ENCODE data around the gene TTC23. TPM values are rescaled to one million over a fixed set of nuclear protein-coding genes. Genes with fewer than 3 reads are reported as not detected.

Gene TTC23
- 10 to 100 TPM; 28.2 to 33.6 TPM for total RNA-seq
- 10 to 100 TPM in 1 of 2 donors, 1 to 10 TPM in 1; 8.3 to 12.3 TPM for polyA plus RNA-seq
- long read RNA-seq, donor 1, partial matches to known transcripts = 8 of 30 reads
- long read RNA-seq, donor 1, other reads (novel, unspliced or antisense) = 22 of 30 reads
- long read RNA-seq, donor 2, partial matches to known transcripts = 5 of 19 reads
- long read RNA-seq, donor 2, other reads (novel, unspliced or antisense) = 14 of 19 reads

GRCh38 chr15:99249270-99249841 lies at the start of gene TTC23:
Gene TTC23 (minus strand): TSS chr15:99249581. CDS start chr15:99228712, 20,869 bp downstream.
- intact Hi-C loops (cut with DNase I) = no loop called here
- no peaks in the 10 kb centered on the region for H3K36me3 ChIP-seq (ENCODE audit: control insufficient read depth in 1 of 2, insufficient read depth in 2 of 2, low read length in 1 of 2)
- H3K27me3 ChIP-seq (ENCODE audit: control insufficient read depth in 1 of 2, insufficient read depth in 2 of 2, low read length in 1 of 2) = no peaks in the 10 kb centered on the region
- 1 to 2% methylated on average over 14 of the region's 14 CpGs for WGBS, 2 donors
- DNase-seq = no peak
- peak within 1 kb of the TSS; percentile 14 to 88 for H3K27ac ChIP-seq (ENCODE audit: low read depth in 1 of 2, low read length in 2 of 2)
- peak; percentile 80 for ATAC-seq (ENCODE audit: low FRiP score)
- H3K4me3 ChIP-seq (ENCODE audit: low read length in 2 of 2) = peak within 1 kb of the TSS; percentile 99
- peaks cover 0 to 1% of the 10 kb centered on the region in 2 donors for H3K4me1 ChIP-seq (ENCODE audit: control insufficient read depth in 1 of 2, insufficient read depth in 2 of 2, low read length in 2 of 2)
- H3K9me3 ChIP-seq (ENCODE audit: control insufficient read depth, low read length) = no peaks in the 10 kb centered on the region

GRCh38 chr15:99296386-99296785 lies 47.0 kb upstream of the TTC23 start:
- no peak for DNase-seq
- Histone ChIP-seq H3K4me1 (ENCODE audit: control insufficient read depth in 1 of 2, insufficient read depth in 2 of 2, low read length in 2 of 2) (no peaks in the 10 kb centered on the region), H3K9me3 (ENCODE audit: control insufficient read depth, low read length) (no peaks in the 10 kb centered on the region), H3K36me3 (ENCODE audit: control insufficient read depth in 1 of 2, insufficient read depth in 2 of 2, low read length in 1 of 2) (no peaks in the 10 kb centered on the region), H3K27me3 (ENCODE audit: control insufficient read depth in 1 of 2, insufficient read depth in 2 of 2, low read length in 1 of 2) (no peaks in the 10 kb centered on the region), H3K27ac (ENCODE audit: low read depth in 1 of 2, low read length in 2 of 2) (no peak overlapping the region), H3K4me3 (ENCODE audit: low read length in 2 of 2) (no peak overlapping the region)
- no peak for ATAC-seq (ENCODE audit: low FRiP score)
- 7 to 9% methylated on average over 2 of the region's 2 CpGs for WGBS, 2 donors
- intact Hi-C loops (cut with DNase I) = loop anchor here in 1 of 2 donors (10.0 kb wide), 1 partner anchor 268 kb away; the partner anchor contains the start of gene MEF2A

DNA sequence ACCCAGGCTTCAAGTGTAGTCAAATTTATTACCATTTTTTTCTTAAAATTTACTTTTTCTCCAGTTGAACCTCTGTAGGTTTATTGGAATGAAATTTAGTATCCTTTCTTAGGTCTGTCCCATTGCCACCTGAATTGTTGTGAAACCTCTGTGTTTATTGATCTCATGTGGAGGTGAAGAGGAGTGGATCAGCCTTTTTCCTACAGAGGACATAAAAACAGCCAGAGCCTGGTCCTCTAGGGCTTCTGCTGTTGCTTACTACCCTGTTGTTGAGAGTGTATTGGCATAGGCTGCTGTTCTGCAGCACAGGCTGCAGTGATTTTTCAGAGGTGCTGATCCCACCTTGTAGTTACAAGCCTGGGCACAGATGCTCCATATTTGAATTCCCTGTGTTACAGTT lies 46.5 kb upstream of the TTC23 start:
- peak overlapping the region in 1 of 2 donors; percentile 56 for H3K27ac ChIP-seq (ENCODE audit: low read depth in 1 of 2, low read length in 2 of 2)
- no peaks in the 10 kb centered on the region for H3K36me3 ChIP-seq (ENCODE audit: control insufficient read depth in 1 of 2, insufficient read depth in 2 of 2, low read length in 1 of 2)
- DNase-seq (no peak), ATAC-seq (ENCODE audit: low FRiP score) (peak; percentile 22)
- intact Hi-C loops (cut with DNase I) = loop anchor here in 1 of 2 donors (10.0 kb wide), 1 partner anchor 269 kb away; the partner anchor contains the start of gene MEF2A
- no peak overlapping the region for H3K4me3 ChIP-seq (ENCODE audit: low read length in 2 of 2)
- no peaks in the 10 kb centered on the region for H3K4me1 ChIP-seq (ENCODE audit: control insufficient read depth in 1 of 2, insufficient read depth in 2 of 2, low read length in 2 of 2)
- no peaks in the 10 kb centered on the region for H3K27me3 ChIP-seq (ENCODE audit: control insufficient read depth in 1 of 2, insufficient read depth in 2 of 2, low read length in 1 of 2)
- no peaks in the 10 kb centered on the region for H3K9me3 ChIP-seq (ENCODE audit: control insufficient read depth, low read length)

GRCh38 chr15:99291643-99292042 lies 42.3 kb upstream of the TTC23 start:
- ATAC-seq (ENCODE audit: low FRiP score) (no peak), DNase-seq (no peak)
- H3K27me3 ChIP-seq (ENCODE audit: control insufficient read depth in 1 of 2, insufficient read depth in 2 of 2, low read length in 1 of 2) = no peaks in the 10 kb centered on the region
- H3K4me3 ChIP-seq (ENCODE audit: low read length in 2 of 2) = no peak overlapping the region
- H3K4me1 ChIP-seq (ENCODE audit: control insufficient read depth in 1 of 2, insufficient read depth in 2 of 2, low read length in 2 of 2) = no peaks in the 10 kb centered on the region
- intact Hi-C loops (cut with DNase I) = loop anchor here in 1 of 2 donors (10.0 kb wide), 1 partner anchor 273 kb away; the partner anchor contains the start of gene MEF2A
- H3K36me3 ChIP-seq (ENCODE audit: control insufficient read depth in 1 of 2, insufficient read depth in 2 of 2, low read length in 1 of 2) = no peaks in the 10 kb centered on the region
- H3K9me3 ChIP-seq (ENCODE audit: control insufficient read depth, low read length) = no peaks in the 10 kb centered on the region
- H3K27ac ChIP-seq (ENCODE audit: low read depth in 1 of 2, low read length in 2 of 2) = no peak overlapping the region

GRCh38 chr15:99283717-99284116 lies 34.3 kb upstream of the TTC23 start:
- Histone ChIP-seq H3K27ac (ENCODE audit: low read depth in 1 of 2, low read length in 2 of 2) (no peak overlapping the region), H3K4me1 (ENCODE audit: control insufficient read depth in 1 of 2, insufficient read depth in 2 of 2, low read length in 2 of 2) (no peaks in the 10 kb centered on the region), H3K36me3 (ENCODE audit: control insufficient read depth in 1 of 2, insufficient read depth in 2 of 2, low read length in 1 of 2) (no peaks in the 10 kb centered on the region), H3K4me3 (ENCODE audit: low read length in 2 of 2) (no peak overlapping the region), H3K27me3 (ENCODE audit: control insufficient read depth in 1 of 2, insufficient read depth in 2 of 2, low read length in 1 of 2) (no peaks in the 10 kb centered on the region), H3K9me3 (ENCODE audit: control insufficient read depth, low read length) (no peaks in the 10 kb centered on the region)
- ATAC-seq (ENCODE audit: low FRiP score) = no peak
- intact Hi-C loops (cut with DNase I) = loop anchor here (10.0 kb wide), 1 partner anchor 81 kb away; no protein-coding TSS in a partner anchor
- DNase-seq = no peak

- Histone ChIP-seq H3K36me3 (ENCODE audit: control insufficient read depth in 1 of 2, insufficient read depth in 2 of 2, low read length in 1 of 2) (no peaks in the 10 kb centered on the region), H3K27me3 (ENCODE audit: control insufficient read depth in 1 of 2, insufficient read depth in 2 of 2, low read length in 1 of 2) (no peaks in the 10 kb centered on the region), H3K4me1 (ENCODE audit: control insufficient read depth in 1 of 2, insufficient read depth in 2 of 2, low read length in 2 of 2) (no peaks in the 10 kb centered on the region), H3K9me3 (ENCODE audit: control insufficient read depth, low read length) (no peaks in the 10 kb centered on the region), H3K27ac (ENCODE audit: low read depth in 1 of 2, low read length in 2 of 2) (no peak overlapping the region), H3K4me3 (ENCODE audit: low read length in 2 of 2) (no peak overlapping the region)
- no peak for ATAC-seq (ENCODE audit: low FRiP score)
- intact Hi-C loops (cut with DNase I) = loop anchor here (10.0 kb wide), 1 partner anchor 82 kb away; no protein-coding TSS in a partner anchor
- 97 to 98% methylated on average over 5 of the region's 5 CpGs for WGBS, 2 donors
- no peak for DNase-seq
Observed at GRCh38 chr15:99282586-99282985, 33.2 kb upstream of the TTC23 start.

- intact Hi-C loops (cut with DNase I) = loop anchor here (10.0 kb wide), 1 partner anchor 83 kb away; no protein-coding TSS in a partner anchor
Observed at GRCh38 chr15:99282121-99282520, 32.7 kb upstream of the TTC23 start.

DNA sequence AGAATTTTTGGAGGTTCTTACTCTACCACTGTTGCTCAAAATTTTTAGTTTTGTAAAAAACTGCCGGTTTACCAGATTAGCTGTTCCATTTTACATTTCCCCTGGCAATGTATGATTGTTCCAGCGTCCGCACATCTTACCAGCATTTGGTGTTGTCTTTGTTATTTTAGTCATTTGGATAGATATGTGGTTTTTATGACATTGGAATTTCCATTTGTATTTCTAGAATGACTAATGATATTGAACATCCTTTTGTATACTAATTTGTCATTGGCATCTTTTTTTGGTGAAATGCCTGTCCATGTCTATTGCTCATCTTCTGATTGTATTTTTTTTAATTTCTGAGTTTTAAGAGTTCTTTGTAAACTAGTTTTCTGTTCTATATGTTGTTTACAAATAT lies 30.4 kb upstream of the TTC23 start:
- WGBS, 2 donors = 91 to 95% methylated on average over 3 of the region's 3 CpGs
- ATAC-seq (ENCODE audit: low FRiP score) (no peak), DNase-seq (no peak)
- H3K27ac ChIP-seq (ENCODE audit: low read depth in 1 of 2, low read length in 2 of 2) = no peak overlapping the region
- intact Hi-C loops (cut with DNase I) = loop anchor here (10.0 kb wide), 1 partner anchor 85 kb away; no protein-coding TSS in a partner anchor
- no peaks in the 10 kb centered on the region for H3K9me3 ChIP-seq (ENCODE audit: control insufficient read depth, low read length)
- no peaks in the 10 kb centered on the region for H3K36me3 ChIP-seq (ENCODE audit: control insufficient read depth in 1 of 2, insufficient read depth in 2 of 2, low read length in 1 of 2)
- no peak overlapping the region for H3K4me3 ChIP-seq (ENCODE audit: low read length in 2 of 2)
- H3K4me1 ChIP-seq (ENCODE audit: control insufficient read depth in 1 of 2, insufficient read depth in 2 of 2, low read length in 2 of 2) = no peaks in the 10 kb centered on the region
- H3K27me3 ChIP-seq (ENCODE audit: control insufficient read depth in 1 of 2, insufficient read depth in 2 of 2, low read length in 1 of 2) = no peaks in the 10 kb centered on the region

More at GRCh38 chr15:99282121-99282520, 32.7 kb upstream of the TTC23 start:
- Histone ChIP-seq H3K4me1 (ENCODE audit: control insufficient read depth in 1 of 2, insufficient read depth in 2 of 2, low read length in 2 of 2) (no peaks in the 10 kb centered on the region), H3K27me3 (ENCODE audit: control insufficient read depth in 1 of 2, insufficient read depth in 2 of 2, low read length in 1 of 2) (no peaks in the 10 kb centered on the region), H3K9me3 (ENCODE audit: control insufficient read depth, low read length) (no peaks in the 10 kb centered on the region), H3K36me3 (ENCODE audit: control insufficient read depth in 1 of 2, insufficient read depth in 2 of 2, low read length in 1 of 2) (no peaks in the 10 kb centered on the region), H3K4me3 (ENCODE audit: low read length in 2 of 2) (no peak overlapping the region), H3K27ac (ENCODE audit: low read depth in 1 of 2, low read length in 2 of 2) (no peak overlapping the region)
- DNase-seq (no peak), ATAC-seq (ENCODE audit: low FRiP score) (no peak)

- WGBS, 2 donors = 88 to 89% methylated on average over 3 of the region's 3 CpGs
- ATAC-seq (ENCODE audit: low FRiP score) (no peak), DNase-seq (no peak)
- Histone ChIP-seq H3K27me3 (ENCODE audit: control insufficient read depth in 1 of 2, insufficient read depth in 2 of 2, low read length in 1 of 2) (no peaks in the 10 kb centered on the region), H3K4me3 (ENCODE audit: low read length in 2 of 2) (no peak overlapping the region), H3K4me1 (ENCODE audit: control insufficient read depth in 1 of 2, insufficient read depth in 2 of 2, low read length in 2 of 2) (no peaks in the 10 kb centered on the region), H3K36me3 (ENCODE audit: control insufficient read depth in 1 of 2, insufficient read depth in 2 of 2, low read length in 1 of 2) (no peaks in the 10 kb centered on the region), H3K27ac (ENCODE audit: low read depth in 1 of 2, low read length in 2 of 2) (no peak overlapping the region), H3K9me3 (ENCODE audit: control insufficient read depth, low read length) (no peaks in the 10 kb centered on the region)
- intact Hi-C loops (cut with DNase I) = no loop called here
Observed at GRCh38 chr15:99279290-99279689, 29.9 kb upstream of the TTC23 start.

All from aorta (tissue), 5 donors.